ENCODE measurements around the gene ELMO1. TPM values are rescaled to one million over a fixed set of nuclear protein-coding genes. Genes with fewer than 3 reads are reported as not detected.
A peak's percentile ranks its signal among the peaks of the same experiment; 100 is the strongest.

ELMO1 gene
- total and polyA plus RNA-seq, 5 experiments from 2014 or later = 26.9 to 120 (median 58.4) TPM

DNA sequence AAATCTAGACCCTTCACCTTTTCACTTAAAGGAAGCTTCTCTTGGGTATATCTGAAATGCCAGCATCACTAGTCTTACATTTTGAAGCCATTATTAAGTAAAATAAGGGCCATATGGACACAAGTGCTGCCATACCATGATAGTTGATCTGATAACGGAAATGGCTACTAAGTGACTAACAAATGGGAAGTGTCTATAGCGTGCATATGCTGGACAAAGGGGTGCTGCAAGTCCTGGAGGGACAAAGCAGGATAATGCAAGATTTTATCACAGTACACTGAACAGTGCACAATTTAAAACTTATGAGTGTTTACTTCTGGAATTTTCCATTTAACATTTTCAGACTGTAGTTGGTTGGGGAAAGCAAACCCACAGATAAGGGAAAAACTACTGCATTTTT, 117.9 kb downstream of the ELMO1 start:
- Mint-ChIP-seq H3K27ac (peak overlapping the region in 1 of 10 donors; percentile 75), H3K4me1 (peaks cover 32 to 51% (median 37%) of the 10 kb centered on the region in 4 donors), H3K27me3 (no peaks in the 10 kb centered on the region), H3K9me3 (no peaks in the 10 kb centered on the region), H3K36me3 (peaks cover 19 to 78% (median 35%) of the 10 kb centered on the region in 3 donors), H3K4me3 (no peak overlapping the region)
- no peak for DNase-seq
- ATAC-seq = no peak
- POLR2A ChIA-PET = interaction anchor here (1.6 kb wide), 1 partner anchor 117 kb away, joined by 3 read pairs; no protein-coding TSS in a partner anchor

DNA sequence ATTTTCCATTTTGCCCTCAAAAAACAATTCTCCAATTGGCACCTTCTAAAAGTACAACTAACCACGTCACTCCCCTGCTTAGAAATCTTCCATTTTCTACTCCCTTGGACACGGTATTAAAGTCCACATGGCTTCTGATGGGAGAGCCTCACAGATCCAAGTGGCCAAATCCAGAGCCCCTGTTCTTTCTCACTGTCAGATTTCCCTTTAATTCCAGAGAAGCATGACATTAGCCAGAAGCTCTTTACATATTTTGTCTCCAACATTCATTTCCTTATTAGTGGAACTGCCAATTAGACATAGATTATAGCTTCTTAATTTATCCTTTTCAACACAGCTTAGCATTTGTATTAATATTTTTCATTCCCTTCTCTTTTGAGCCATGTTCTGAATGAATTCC, 118.7 kb downstream of the ELMO1 start:
- H3K27ac Mint-ChIP-seq = peak overlapping the region in 5 of 10 donors; percentile 9 to 75 (median 58)
- POLR2A ChIA-PET = interaction anchor here (1.6 kb wide), 1 partner anchor 118 kb away, joined by 3 read pairs; no protein-coding TSS in a partner anchor

DNA sequence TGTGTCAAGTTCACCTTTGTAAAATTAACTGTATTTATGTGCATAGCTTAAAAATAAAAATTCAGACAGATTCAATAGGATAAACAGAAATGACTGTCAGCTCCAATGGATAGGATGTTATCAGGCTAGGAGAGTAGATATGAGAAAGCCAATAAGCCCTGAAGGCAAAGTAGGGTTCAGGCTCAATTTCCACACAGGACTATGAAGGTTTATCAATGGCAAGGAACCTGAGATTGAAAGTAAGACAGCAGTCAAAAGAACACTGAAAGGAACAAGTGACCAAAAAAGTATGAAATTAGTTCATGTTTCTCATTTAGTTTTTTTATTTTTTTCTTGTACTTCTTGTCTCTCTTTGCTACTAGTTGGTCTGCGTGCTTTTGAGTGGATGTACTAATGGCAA, 121.4 kb downstream of the ELMO1 start:
- Mint-ChIP-seq H3K4me1 (peaks cover 25 to 28% (median 26%) of the 10 kb centered on the region in 4 donors), H3K27ac (peak overlapping the region in 5 of 10 donors; percentile 0 to 75 (median 50)), H3K36me3 (peaks cover 19 to 63% (median 35%) of the 10 kb centered on the region in 3 donors), H3K27me3 (no peaks in the 10 kb centered on the region), H3K4me3 (no peak overlapping the region), H3K9me3 (no peaks in the 10 kb centered on the region)
- POLR2A ChIA-PET = no interaction called here
- ATAC-seq (no peak), DNase-seq (no peak)

More for the DNA sequence above, 118.7 kb downstream of the ELMO1 start:
- Mint-ChIP-seq H3K9me3 (no peaks in the 10 kb centered on the region), H3K4me3 (no peak overlapping the region), H3K36me3 (peaks cover 19 to 82% (median 35%) of the 10 kb centered on the region in 3 donors), H3K4me1 (peaks cover 32 to 43% (median 37%) of the 10 kb centered on the region in 4 donors), H3K27me3 (no peaks in the 10 kb centered on the region)
- ATAC-seq (no peak), DNase-seq (no peak)

DNA sequence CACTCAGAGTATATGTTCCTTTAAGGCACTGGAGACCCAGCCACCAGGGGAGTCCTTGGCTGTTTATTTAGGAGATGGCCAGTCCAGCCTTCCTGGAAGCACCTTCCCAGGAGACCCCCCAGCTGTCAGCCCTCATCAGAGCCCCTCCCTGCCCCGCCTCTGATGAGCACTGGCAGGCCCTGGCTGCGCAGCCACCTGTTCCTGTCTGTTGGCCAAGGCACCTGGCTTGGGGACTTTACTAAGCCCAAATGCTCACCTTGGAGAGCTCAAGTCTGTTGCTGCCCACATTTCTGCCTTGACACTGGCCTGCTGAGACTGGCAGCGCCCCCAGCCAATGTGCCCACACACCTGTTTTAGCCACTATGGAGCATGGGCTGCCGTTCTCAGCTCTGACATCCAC, 124.7 kb downstream of the ELMO1 start:
- Mint-ChIP-seq H3K27ac (peak overlapping the region in 1 of 10 donors; percentile 76), H3K9me3 (no peaks in the 10 kb centered on the region), H3K36me3 (peaks cover 3 to 38% (median 17%) of the 10 kb centered on the region in 3 donors), H3K27me3 (no peaks in the 10 kb centered on the region), H3K4me1 (peaks cover 6 to 12% (median 11%) of the 10 kb centered on the region in 4 donors), H3K4me3 (no peak overlapping the region)
- no peak for ATAC-seq
- POLR2A ChIA-PET = interaction anchor here (2.0 kb wide), 1 partner anchor 10 kb away, joined by 6 read pairs; no protein-coding TSS in a partner anchor
- DNase-seq = no peak

DNA sequence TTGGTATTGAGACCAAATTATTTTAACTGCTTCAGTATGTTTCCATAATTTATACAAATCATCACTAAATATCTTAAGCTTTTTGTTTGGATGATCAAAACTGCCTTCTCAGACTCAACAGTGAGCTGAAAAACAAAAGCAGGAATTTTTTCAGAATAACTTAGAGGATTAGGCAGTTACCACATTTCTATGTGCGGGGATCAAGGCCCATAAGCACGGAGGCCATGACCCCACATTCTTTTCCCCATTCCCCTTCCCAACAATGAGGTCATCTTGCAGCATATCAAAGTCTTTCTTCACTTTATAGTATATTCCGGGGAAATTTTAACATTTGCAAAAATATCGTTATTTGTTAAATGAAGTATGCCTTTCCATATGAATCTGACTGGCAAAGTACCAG, 125.8 kb downstream of the ELMO1 start:
- Mint-ChIP-seq H3K27ac (no peak overlapping the region), H3K4me1 (peaks cover 6 to 8% (median 8%) of the 10 kb centered on the region in 4 donors), H3K36me3 (peaks cover 0 to 27% (median 14%) of the 10 kb centered on the region in 3 donors), H3K9me3 (no peaks in the 10 kb centered on the region), H3K27me3 (no peaks in the 10 kb centered on the region), H3K4me3 (no peak overlapping the region)
- no peak for DNase-seq
- POLR2A ChIA-PET = interaction anchor here (1.1 to 2.0 kb wide), 2 partner anchors 9 to 125 kb away, joined by 4 to 6 read pairs; no protein-coding TSS in a partner anchor
- ATAC-seq = no peak

DNA sequence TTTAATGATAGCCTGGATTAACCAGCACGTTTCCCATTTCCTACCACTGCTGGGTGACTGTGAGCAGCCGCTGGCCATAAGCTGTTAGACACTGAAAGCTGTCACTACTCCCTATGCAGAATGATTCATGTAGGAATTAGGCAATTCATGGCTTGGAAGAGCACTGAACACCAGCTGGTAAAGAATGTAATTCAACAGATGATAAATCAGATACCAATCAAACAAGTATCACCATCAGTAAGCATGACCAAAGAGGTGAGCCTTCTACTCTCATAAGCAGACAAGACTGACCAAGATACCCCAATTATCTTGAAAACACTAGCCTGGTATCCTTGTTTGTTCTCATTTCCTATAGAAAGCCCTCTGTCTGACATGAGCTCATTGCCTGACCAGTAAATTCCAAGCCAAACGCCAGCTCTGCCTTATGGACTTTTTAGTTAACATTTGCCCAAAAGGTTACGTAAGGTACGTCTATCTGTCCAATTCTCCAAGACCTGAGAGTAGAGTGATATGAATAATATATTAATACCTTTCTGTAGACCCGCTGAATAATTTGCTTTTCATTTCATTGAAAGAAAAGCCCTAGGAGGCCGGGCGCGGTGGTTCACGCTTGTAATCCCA, 127.7 kb downstream of the ELMO1 start:
- Mint-ChIP-seq H3K9me3 (no peaks in the 10 kb centered on the region), H3K4me3 (no peak overlapping the region), H3K4me1 (peaks cover 8 to 19% (median 13%) of the 10 kb centered on the region in 4 donors), H3K27me3 (no peaks in the 10 kb centered on the region), H3K36me3 (peaks cover 0 to 15% (median 8%) of the 10 kb centered on the region in 3 donors), H3K27ac (no peak overlapping the region)
- DNase-seq = no peak
- ATAC-seq = no peak
- POLR2A ChIA-PET = no interaction called here

DNA sequence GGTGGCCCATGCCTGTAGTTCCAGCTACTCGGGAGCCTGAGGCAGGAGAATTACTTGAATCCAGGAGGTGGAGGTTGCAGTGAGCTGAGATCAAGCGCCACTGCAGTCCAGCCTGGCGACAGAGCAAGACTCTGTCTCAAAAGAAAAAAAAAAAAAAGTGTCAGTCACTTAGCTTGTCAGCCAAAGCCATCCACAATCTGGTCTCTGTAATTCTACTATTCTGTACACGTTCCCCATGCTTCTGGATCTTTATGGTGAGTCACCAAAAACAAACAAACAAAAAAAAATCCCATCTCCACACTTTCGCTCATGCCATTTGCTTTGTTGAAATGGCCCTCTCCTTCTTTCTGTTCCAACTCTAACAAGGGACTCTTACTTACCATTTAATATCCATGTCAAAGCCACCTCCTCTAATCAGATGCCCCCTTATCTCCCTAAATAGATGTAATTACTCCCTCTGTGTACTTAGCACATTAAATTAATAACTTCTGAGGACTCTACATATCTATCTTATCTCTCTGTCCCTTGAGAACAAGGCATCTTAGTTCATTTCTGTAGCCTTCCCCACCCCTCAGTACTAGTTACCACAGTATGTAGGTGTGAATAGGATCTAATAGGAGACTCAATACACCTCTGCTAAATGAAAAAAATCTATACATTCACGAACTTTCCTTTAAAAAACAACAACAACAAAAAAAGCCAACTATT, 128.4 kb downstream of the ELMO1 start:
- Mint-ChIP-seq H3K27me3 (no peaks in the 10 kb centered on the region), H3K4me1 (peaks cover 10 to 21% (median 17%) of the 10 kb centered on the region in 4 donors), H3K4me3 (no peak overlapping the region), H3K36me3 (peaks cover 0 to 13% (median 8%) of the 10 kb centered on the region in 3 donors), H3K9me3 (no peaks in the 10 kb centered on the region), H3K27ac (no peak overlapping the region)
- ATAC-seq (no peak), DNase-seq (no peak)
- POLR2A ChIA-PET = no interaction called here

DNA sequence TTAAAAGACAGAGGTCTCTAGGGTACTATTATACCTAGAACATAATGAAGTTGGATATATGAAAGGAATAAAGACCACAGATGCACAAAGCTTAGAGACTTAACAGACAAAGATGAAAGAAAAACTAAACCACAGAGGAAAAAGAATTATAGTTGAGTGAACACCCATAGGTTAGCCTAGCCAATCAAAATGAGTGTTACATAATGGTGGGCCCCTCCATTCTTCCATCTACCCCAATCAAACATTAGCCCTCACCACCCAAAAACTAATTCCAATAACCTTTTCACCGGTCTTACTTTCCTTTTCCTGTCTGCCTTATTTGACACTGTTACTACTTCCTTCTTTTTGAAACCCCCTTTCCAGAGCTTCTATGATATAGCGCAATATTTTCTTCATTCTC, 130.1 kb downstream of the ELMO1 start:
- H3K27me3 Mint-ChIP-seq = no peaks in the 10 kb centered on the region
- no peak overlapping the region for H3K27ac Mint-ChIP-seq
- H3K4me3 Mint-ChIP-seq = no peak overlapping the region
- H3K4me1 Mint-ChIP-seq = peaks cover 12 to 29% (median 27%) of the 10 kb centered on the region in 4 donors
- DNase-seq (peak in 7 of 10 donors; percentile 8 to 63 (median 36)), ATAC-seq (peak; percentile 84 to 90)
- peaks cover 0 to 20% (median 19%) of the 10 kb centered on the region in 3 donors for H3K36me3 Mint-ChIP-seq
- POLR2A ChIA-PET = interaction anchor here (1.6 kb wide), 1 partner anchor 35 kb away, joined by 4 read pairs; no protein-coding TSS in a partner anchor
- H3K9me3 Mint-ChIP-seq = no peaks in the 10 kb centered on the region

DNA sequence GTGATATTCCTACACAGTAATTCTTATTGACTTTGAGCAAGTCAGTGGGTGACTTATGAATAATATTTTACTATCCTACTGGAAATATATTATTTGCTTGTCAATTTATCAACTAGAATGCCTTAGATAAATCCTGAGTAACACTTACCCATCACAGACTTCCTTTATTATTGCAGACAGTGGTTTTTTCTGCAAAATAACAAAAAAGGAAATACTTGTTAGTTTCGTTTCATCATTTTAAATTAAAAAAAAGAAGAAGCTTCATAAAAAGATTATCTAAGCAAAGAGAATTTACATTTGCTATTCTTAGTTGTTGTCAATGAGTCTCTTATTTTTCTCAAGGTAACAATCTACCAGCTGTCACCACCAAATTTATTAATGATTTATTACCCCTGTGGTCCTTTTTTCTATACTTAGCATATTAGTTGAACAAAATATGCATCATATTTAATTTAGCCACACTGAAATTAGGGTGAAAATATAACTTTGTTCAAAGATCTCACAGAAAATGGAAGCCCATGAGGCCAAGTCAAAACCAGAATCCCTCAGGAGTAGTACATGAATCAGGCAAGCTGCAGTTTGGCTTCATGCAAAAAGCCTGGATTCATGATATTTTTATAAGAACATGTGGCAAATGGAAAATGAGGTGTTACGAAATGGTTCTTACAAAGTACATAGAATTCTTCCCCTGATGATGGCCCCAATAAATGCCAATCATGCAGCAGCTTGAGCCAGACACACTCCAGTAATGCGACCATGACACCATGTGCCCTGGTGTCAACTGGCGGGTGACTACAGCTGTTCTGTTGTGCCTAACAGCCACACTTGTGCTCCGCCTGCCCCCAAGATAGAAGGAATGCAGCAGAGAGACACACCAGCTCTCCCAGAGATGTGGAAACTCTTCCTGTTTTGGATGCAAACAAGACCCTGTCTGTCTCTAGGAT, 132.6 kb downstream of the ELMO1 start:
- DNase-seq (no peak), ATAC-seq (no peak)
- Mint-ChIP-seq H3K9me3 (no peaks in the 10 kb centered on the region), H3K36me3 (peaks cover 0 to 27% (median 16%) of the 10 kb centered on the region in 3 donors), H3K27me3 (no peaks in the 10 kb centered on the region), H3K4me1 (peaks cover 17 to 51% (median 49%) of the 10 kb centered on the region in 4 donors), H3K4me3 (peak overlapping the region in 2 of 10 donors; percentile 50 to 63), H3K27ac (peak overlapping the region in 6 of 10 donors; percentile 23 to 77 (median 54))
- POLR2A ChIA-PET = no interaction called here

DNA sequence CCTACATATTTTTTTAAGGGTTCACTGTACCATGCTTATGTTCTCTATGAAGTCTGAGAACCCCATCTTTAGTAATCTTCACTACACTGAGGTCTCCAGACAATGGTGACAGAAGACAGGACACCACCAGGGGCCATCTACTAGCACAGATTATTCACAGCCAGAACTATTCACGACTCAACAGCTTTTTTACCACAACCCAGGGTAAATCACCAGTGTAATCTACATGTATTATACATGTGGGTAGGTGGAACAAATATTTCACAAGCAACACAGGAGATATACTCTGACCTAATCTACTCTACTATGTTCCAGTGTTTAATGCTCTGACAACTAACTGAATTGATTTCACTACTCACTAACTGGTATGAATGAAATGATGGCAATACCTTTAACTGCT, 136.1 kb downstream of the ELMO1 start:
- peaks cover 34 to 81% (median 77%) of the 10 kb centered on the region in 4 donors for H3K4me1 Mint-ChIP-seq
- POLR2A ChIA-PET = no interaction called here
- H3K27me3 Mint-ChIP-seq = no peaks in the 10 kb centered on the region
- H3K9me3 Mint-ChIP-seq = no peaks in the 10 kb centered on the region
- DNase-seq = no peak
- peak overlapping the region; percentile 79 to 97 (median 90) for H3K27ac Mint-ChIP-seq
- peak overlapping the region in 1 of 10 donors; percentile 2 for H3K4me3 Mint-ChIP-seq
- peaks cover 7 to 38% (median 30%) of the 10 kb centered on the region in 3 donors for H3K36me3 Mint-ChIP-seq
- no peak for ATAC-seq

DNA sequence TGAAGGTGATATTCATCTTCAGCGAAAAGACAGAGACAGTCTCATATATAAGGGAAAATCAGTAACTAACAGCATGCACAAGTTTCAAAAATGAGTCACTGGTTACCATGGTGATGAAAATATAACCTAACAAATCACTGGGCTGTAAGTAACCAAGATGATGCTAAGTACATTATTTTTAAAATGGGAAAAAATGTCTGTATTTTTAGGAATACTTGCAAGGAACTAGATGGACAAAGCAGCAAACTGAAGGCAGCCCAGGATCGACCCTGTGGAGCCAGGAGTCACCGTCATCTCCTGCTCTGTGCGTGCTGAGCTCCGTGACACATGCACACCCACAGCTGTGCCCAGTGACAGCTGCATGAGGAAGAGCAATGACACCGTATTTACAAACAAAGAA, 137.3 kb downstream of the ELMO1 start:
- DNase-seq (peak in 2 of 10 donors; percentile 12 to 15), ATAC-seq (peak in 1 of 2 donors; percentile 56)
- peak overlapping the region; percentile 70 to 97 (median 92) for H3K27ac Mint-ChIP-seq
- H3K4me3 Mint-ChIP-seq = peak overlapping the region in 6 of 10 donors; percentile 45 to 79 (median 76)
- H3K27me3 Mint-ChIP-seq = no peaks in the 10 kb centered on the region
- H3K36me3 Mint-ChIP-seq = peaks cover 7 to 43% (median 39%) of the 10 kb centered on the region in 3 donors
- POLR2A ChIA-PET = interaction anchor here (1.3 kb wide), 1 partner anchor 39 kb away, joined by 3 read pairs; no protein-coding TSS in a partner anchor
- H3K4me1 Mint-ChIP-seq = peaks cover 28 to 79% (median 71%) of the 10 kb centered on the region in 4 donors
- H3K9me3 Mint-ChIP-seq = no peaks in the 10 kb centered on the region

All from naive thymus-derived CD8-positive, alpha-beta T cell (primary cell).